ENCODE data around the gene DUSP3. TPM values are rescaled to one million over a fixed set of nuclear protein-coding genes. Genes with fewer than 3 reads are reported as not detected.

Gene DUSP3
- polyA plus RNA-seq, 1 experiment = 27.9 TPM

Other genes with a start within 250 kb of the DUSP3 start
- gene ETV4, start 232.6 kb downstream of the DUSP3 start, polyA plus RNA-seq (2011; rRNA removed) = 4.2 and 6.6 TPM in 2 replicates
- not detected in 2 replicates for gene MEOX1, start 117.1 kb downstream of the DUSP3 start, polyA plus RNA-seq (2011; rRNA removed)
- gene SOST, start 20.2 kb downstream of the DUSP3 start, polyA plus RNA-seq (2011; rRNA removed) = not detected in 2 replicates
- gene CFAP97D1, start 1.5 kb upstream of the DUSP3 start, polyA plus RNA-seq (2011; rRNA removed) = not detected in 2 replicates
- gene MPP3, start 54.2 kb upstream of the DUSP3 start, polyA plus RNA-seq (2011; rRNA removed) = 4.6 and 7.9 TPM in 2 replicates
- gene CD300LG, start 68.2 kb upstream of the DUSP3 start, polyA plus RNA-seq (2011; rRNA removed) = not detected in 2 replicates
- gene MPP2, start 128.6 kb upstream of the DUSP3 start, polyA plus RNA-seq (2011; rRNA removed) = 3.1 and 5.3 TPM in 2 replicates
- gene PPY, start 163.5 kb upstream of the DUSP3 start, polyA plus RNA-seq (2011; rRNA removed) = not detected in 2 replicates
- gene PYY, start 175.0 kb upstream of the DUSP3 start, polyA plus RNA-seq (2011; rRNA removed) = not detected in 2 replicates
- 1.1 and 1.6 TPM in 2 replicates for gene NAGS, start 225.6 kb upstream of the DUSP3 start, polyA plus RNA-seq (2011; rRNA removed)
- 28.2 and 47.9 TPM in 2 replicates for gene TMEM101, start 236.0 kb upstream of the DUSP3 start, polyA plus RNA-seq (2011; rRNA removed)

Measured in BJ (cell line).